Right hindlimb (tissue), 1 donor: ENCODE data around the gene PTH1R.

Experiments
- DNase-seq: peaks from one replicate; pipeline ENCODE4 v3.0.0-alpha.2; 2018

The PTH1R gene

GRCh38 chr3:46884427-46884826 is 6.9 kb downstream of the PTH1R start:
- no peak for DNase-seq

DNA sequence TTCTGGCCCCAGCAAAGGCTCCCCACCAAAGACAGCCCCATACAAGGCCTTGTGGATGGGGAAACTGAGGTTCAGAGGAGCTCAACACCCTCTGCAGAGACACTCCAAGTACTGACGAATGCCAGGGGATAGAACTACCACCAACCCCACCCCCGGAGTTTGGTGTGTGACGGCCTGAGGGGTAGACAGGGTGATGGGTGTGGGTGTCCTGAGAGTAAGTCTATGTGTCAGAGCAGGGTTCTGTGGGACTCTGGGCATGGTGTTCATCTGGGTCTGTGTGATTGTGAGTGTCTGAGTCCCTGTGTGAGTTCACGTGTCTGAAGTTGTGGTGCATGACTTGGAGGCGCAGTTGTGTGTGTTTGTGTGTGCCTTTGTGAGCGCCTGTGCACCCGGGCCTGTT is 7.4 kb downstream of the PTH1R start:
- DNase-seq: no peak

DNA sequence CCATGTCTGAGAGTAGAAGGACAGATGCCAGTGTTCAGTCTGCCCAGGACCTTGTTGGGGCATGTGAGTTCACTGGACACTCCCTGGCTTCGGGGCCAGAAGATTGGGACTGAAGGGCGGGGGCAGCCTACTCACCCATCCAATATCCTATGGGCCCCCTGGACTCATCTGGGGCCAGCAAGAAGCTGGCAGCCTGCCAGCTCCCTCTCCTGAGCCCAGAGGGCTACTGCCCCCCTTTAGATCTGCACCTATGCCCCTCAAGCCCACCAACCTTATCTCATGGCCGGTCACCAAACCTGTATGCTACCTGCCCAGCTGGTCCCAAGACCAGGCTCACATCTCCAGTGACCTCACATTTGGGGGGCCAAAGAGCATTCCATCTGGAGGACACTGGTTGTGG is 8.1 kb downstream of the PTH1R start:
- no peak for DNase-seq

GRCh38 chr3:46887980-46888494 is 10.5 kb downstream of the PTH1R start:
- DNase-seq: no peak

DNA sequence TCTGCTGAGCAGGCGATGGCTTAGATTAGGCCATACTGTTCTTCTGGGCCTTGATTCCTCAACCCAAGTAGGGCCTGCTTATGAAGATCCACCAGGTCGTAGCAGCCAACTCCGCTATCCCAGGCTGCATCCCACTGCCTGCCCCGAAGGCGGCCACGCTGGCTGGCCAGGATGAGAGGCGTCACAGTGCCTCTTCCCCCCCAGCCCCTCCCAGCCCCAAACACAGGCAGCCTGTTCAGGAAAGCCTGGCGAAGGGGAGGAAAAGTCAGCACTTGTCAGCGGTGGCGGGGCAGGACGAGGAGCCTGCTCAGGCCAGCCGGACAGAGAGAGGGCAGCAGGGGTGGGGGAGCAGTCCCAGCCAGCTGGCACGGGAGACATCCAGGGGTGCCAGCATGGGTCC is 11.2 kb downstream of the PTH1R start:
- DNase-seq: no peak

DNA sequence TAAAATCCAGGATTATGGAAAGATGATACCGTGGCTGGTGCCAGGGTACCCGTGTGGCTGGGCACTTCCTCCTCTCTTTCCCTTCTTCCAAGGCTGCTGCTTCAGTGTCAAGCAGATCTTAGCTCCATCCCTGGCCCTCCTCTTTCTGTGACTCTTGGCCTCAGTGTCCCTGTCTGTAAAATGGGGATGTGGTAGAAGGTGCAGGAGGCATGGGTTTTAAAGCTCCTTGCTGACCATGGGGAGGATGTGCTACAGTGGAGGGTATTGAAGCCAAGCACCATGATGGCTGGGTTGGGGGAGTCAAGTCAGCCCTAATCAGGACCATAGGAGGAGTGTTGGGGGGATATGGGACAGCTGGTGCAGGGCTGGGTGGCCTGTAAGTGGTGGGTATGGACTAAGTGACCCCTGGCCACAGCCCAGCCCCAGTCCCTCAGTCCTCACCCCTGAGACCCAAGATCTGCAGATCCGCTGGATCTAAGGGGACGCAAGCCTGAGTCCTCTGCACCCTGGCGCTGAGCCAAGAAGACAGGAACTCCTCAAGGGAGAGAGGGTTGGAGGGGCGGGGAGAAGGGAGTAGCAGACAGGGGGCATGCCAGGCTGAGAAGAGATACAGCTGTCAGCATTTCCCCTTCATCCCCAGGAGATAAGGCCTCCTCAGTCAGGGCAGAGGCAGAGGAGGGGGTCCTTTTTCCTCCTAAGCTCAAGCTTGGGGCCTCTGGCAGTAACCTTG is 12.0 kb downstream of the PTH1R start:
- DNase-seq: no peak

- no peak for DNase-seq
Measured at GRCh38 chr3:46890132-46890531, 12.6 kb downstream of the PTH1R start.

DNA sequence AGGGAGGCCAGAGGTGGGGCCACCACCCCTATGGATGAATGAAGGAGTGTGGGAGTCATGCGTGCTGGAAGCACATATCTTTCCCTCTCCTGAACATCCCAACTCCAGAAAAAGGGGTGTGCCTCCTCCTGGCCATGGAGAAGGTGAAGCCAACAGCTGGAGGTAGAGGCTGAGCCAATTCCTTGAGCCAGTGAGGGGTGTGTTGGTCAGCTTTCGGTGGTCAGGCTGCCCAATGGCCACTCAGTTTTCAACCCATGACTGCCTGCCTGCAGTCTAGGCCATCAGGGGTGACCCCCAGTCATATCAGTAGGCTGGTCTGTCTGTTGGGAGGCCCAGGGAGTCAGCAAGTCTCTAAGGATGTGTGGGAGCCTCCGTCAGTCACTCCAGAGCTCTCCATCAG is 13.6 kb downstream of the PTH1R start:
- DNase-seq: no peak

- peak; percentile 85 for DNase-seq
Measured at GRCh38 chr3:46892285-46893145, 15.0 kb downstream of the PTH1R start.

DNA sequence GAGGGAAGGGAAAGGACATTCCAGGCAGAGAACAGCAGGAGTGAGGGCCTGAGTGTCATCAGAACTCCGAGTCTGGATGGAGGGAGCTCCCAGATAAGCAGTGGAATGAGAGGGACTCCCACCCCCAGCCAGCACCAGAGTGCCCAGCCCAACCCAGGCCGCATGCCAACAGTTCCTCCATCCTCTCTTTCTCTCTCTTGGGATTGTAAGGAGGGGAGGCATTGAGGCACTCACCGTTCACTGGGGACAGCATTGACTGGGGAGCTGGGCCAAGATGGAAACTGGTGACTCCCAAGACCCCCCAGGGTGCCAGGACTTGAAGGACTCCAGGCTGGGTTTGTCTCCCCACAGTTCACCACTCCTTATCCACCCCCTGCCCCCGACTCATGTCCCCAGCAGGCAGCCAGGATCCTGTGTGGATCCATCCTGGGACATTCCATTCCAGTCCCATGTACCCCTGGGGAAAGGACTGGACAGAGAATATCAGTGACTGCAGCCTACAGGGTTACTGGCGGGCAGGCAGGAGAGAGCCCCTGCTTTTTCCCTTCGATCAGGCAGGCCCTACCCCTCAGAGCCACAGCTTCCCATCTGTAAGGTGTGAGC is 15.7 kb downstream of the PTH1R start:
- DNase-seq: no peak

- no peak for DNase-seq
Measured at GRCh38 chr3:46893763-46894162, 16.2 kb downstream of the PTH1R start.

- peak; percentile 16 for DNase-seq
Measured at GRCh38 chr3:46894256-46894655, 16.7 kb downstream of the PTH1R start.

GRCh38 chr3:46895204-46895660 is 17.7 kb downstream of the PTH1R start:
- DNase-seq: peak; percentile 77

GRCh38 chr3:46895761-46896160 is 18.2 kb downstream of the PTH1R start:
- DNase-seq: peak; percentile 16

- peak; percentile 66 for DNase-seq
Measured at GRCh38 chr3:46896386-46896785, 18.9 kb downstream of the PTH1R start.

DNA sequence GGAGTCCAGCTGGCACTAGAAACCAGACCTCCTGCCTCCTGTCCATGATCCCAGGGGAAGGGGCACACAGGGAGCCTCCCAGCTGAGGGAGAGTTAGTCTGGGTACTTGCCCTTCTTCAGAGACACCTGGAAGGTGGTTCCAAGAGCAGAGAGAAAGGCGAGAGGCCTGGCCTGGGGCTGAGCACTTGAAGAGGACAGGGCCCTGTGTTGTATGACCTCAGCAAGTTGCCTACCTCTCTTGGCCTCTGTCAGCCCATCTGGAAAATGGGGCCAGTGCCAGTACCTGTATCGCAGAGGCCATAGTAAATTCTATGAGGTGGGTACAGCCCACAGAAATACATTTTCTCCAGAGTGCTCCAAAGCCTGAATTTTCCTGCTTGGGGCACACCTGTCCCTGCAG is 19.5 kb downstream of the PTH1R start:
- DNase-seq: peak; percentile 18

DNA sequence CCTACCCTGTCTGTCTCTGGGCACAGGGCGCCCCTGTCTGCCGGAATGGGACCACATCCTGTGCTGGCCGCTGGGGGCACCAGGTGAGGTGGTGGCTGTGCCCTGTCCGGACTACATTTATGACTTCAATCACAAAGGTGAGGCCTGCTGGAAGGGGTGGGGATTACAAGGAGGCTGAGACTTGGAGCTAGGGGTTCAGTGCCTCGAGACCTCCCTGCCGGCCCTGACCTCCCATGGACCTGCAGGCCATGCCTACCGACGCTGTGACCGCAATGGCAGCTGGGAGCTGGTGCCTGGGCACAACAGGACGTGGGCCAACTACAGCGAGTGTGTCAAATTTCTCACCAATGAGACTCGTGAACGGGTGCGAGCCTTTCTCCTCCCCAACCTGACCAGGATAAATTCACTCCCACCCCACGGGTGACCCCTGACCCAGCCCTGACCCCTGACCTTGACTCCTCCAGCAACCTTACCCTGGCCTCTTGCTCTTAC is 20.4 kb downstream of the PTH1R start:
- peak; percentile 7 for DNase-seq

GRCh38 chr3:46898321-46899150 is 21.0 kb downstream of the PTH1R start:
- peak; percentile 47 for DNase-seq

DNA sequence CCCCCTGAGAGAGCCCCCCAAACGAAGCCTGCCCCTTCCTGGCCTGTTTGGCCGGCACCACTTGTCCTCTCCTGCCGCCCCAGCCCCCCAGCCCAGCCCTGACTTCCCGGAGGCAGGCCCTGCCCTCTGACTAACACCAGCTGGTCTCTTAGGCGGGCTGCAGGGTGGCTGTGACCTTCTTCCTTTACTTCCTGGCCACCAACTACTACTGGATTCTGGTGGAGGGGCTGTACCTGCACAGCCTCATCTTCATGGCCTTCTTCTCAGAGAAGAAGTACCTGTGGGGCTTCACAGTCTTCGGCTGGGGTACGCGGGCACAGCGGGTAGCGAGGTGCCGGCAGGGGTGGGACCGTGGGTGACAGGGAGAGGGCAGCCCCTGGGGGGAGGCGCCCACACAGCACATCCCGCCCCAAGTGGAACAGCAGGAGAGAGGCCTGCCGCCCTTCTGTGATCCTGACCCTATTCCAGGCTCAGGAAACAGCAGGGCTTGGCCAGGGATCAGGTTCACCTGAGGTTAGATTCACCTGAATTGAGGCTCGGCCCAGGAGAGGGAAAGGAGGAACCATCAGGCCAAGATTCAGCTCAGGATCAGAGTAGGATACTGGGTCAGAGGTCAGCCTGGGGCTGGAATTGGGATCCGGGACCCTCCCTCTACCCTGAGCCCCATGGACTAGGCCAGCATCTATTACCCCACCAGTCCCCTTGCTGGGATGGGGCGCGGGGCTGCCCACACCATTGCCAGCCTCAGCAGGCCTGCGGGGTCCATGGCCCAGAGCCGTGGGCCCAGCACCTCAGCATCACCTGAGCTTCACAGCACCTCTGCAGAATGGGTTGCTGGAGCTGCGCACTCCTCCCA is 21.9 kb downstream of the PTH1R start:
- DNase-seq: peak; percentile 16

GRCh38 chr3:46900007-46900292 is 22.4 kb downstream of the PTH1R start:
- DNase-seq: peak; percentile 54

DNA sequence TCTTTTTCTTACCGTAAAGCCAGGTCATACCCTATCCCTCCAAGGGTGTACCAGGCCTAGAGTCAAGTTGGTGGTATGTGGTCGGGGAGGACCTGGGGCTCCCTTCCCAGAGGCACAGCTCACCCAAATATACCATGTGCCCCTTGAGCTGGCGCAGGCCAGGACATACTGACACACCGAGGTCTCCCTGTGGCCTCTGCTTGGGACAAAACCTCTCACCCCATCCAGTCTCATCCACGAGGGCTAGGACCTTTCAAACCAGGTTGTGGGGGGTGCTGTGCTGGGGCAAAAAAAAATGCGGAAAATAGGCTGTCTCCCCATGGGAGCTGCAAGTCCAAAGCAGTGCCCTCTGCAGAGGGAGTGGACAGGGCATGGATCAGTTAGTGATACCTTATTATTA is 22.8 kb downstream of the PTH1R start:
- DNase-seq: no peak

DNA sequence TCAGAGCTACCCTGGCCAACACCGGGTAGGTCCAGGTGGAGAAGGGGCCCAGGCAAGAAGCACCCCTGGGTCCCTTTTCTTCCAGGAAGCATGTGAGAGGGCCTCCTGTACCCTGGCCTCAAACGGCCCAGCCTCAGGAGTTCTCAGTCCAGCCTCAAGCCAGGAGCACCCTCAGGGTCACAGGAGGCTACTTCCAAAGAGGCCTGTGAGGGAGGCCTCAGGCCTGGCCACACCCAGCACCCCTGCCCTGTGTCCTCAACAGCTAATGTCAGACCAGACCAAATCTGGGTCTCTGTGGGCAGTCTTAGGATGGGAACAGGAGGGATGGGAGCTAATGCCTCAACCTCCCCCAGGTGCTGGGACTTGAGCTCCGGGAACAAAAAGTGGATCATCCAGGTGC is 23.5 kb downstream of the PTH1R start:
- DNase-seq: peak; percentile 16
